PFSK-1 (cell line): ENCODE measurements around the gene ZNF628.

Experiments used
- FOXP2 ChIP-seq: optimal IDR thresholded peaks from 2 replicates; pipeline ENCODE3; 2011; ENCODE audit warnings: borderline replicate concordance, control low read depth, inconsistent platforms; ENCODE audit not compliant: insufficient read depth; ENCODE audit errors: extremely low read length, extremely low read depth
- POLR2AphosphoS5 ChIP-seq: IDR thresholded peaks from 2 replicates; pipeline ENCODE4 v1.6.1; 2012; ENCODE audit warnings: low read depth, mild to moderate bottlenecking, control low read depth, low read length, moderate library complexity
- SIN3A ChIP-seq: IDR thresholded peaks from 2 replicates; pipeline ENCODE4 v1.6.1; 2012; ENCODE audit warnings: mild to moderate bottlenecking, low read length, moderate library complexity, borderline replicate concordance; ENCODE audit not compliant: insufficient read depth
- TAF1 ChIP-seq: IDR thresholded peaks from 2 replicates; pipeline ENCODE4 v1.6.1; 2012; ENCODE audit warnings: low read length, control low read depth, borderline replicate concordance; ENCODE audit not compliant: insufficient read depth
- TF ChIP-seq, protein P1 (sequence below), 2 experiments: IDR thresholded peaks; 2 replicates each; pipeline versions ENCODE4 v1.6.1 to v1.8.0; 2011 to 2012; ENCODE audit warnings: low read depth in 2 of 2, low read length in 2 of 2, control low read depth in 1 of 2, inconsistent platforms in 1 of 2, mild to moderate bottlenecking in 1 of 2, moderate library complexity in 1 of 2; ENCODE audit not compliant: insufficient read depth in 1 of 2

Gene ZNF628

DNA sequence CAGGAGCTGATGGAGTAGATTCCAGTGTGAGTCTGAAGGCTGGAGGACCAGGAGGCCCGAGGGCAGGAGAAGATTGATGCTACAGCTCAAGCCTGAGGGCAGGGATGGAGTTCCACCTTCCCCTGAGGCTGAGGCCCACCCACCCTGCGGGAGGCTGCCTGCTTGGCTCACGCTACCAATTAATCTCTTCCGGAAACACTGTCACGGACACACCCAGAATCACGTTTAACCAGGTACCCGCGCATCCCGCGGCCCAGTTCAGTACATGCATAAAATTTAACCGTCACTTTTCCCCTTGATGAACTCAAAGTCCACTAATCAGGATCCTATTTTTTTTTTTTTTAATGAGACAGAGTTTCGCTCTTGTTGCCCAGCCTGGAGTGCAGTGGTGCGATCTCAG is 5.2 kb upstream of the ZNF628 start:
- TF ChIP-seq POLR2AphosphoS5, result no peak
- TF ChIP-seq, protein P1, sequence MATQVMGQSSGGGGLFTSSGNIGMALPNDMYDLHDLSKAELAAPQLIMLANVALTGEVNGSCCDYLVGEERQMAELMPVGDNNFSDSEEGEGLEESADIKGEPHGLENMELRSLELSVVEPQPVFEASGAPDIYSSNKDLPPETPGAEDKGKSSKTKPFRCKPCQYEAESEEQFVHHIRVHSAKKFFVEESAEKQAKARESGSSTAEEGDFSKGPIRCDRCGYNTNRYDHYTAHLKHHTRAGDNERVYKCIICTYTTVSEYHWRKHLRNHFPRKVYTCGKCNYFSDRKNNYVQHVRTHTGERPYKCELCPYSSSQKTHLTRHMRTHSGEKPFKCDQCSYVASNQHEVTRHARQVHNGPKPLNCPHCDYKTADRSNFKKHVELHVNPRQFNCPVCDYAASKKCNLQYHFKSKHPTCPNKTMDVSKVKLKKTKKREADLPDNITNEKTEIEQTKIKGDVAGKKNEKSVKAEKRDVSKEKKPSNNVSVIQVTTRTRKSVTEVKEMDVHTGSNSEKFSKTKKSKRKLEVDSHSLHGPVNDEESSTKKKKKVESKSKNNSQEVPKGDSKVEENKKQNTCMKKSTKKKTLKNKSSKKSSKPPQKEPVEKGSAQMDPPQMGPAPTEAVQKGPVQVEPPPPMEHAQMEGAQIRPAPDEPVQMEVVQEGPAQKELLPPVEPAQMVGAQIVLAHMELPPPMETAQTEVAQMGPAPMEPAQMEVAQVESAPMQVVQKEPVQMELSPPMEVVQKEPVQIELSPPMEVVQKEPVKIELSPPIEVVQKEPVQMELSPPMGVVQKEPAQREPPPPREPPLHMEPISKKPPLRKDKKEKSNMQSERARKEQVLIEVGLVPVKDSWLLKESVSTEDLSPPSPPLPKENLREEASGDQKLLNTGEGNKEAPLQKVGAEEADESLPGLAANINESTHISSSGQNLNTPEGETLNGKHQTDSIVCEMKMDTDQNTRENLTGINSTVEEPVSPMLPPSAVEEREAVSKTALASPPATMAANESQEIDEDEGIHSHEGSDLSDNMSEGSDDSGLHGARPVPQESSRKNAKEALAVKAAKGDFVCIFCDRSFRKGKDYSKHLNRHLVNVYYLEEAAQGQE (IDR thresholded peaks at IDR 0.05; ENCODE audit: insufficient read depth in 1 of 2, low read depth in 2 of 2, low read length in 2 of 2), result no peak
- no peak for TF ChIP-seq SIN3A
- TF ChIP-seq TAF1, result no peak
- no peak for TF ChIP-seq FOXP2

DNA sequence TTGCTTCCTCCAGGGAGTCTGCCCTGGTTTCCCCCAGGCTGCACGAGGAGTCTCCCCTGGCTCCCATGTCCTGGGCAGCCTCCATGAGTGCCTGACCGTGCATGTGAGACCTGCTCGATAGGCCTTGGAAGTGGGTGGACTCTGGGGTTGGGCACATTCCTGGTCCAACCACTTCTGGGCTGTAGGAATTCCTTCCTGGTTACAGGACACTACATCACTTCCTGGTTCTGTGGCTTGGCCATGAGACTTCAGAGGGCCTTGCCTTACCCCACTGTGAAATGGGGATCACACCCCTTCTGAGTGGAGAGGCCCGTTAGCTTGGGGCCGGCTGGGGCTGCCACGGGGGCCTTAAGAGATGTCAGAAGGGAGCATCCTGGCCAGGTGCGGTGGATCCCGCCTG is 4.0 kb upstream of the ZNF628 start:
- TF ChIP-seq TAF1 (no peak), POLR2AphosphoS5 (no peak)

DNA sequence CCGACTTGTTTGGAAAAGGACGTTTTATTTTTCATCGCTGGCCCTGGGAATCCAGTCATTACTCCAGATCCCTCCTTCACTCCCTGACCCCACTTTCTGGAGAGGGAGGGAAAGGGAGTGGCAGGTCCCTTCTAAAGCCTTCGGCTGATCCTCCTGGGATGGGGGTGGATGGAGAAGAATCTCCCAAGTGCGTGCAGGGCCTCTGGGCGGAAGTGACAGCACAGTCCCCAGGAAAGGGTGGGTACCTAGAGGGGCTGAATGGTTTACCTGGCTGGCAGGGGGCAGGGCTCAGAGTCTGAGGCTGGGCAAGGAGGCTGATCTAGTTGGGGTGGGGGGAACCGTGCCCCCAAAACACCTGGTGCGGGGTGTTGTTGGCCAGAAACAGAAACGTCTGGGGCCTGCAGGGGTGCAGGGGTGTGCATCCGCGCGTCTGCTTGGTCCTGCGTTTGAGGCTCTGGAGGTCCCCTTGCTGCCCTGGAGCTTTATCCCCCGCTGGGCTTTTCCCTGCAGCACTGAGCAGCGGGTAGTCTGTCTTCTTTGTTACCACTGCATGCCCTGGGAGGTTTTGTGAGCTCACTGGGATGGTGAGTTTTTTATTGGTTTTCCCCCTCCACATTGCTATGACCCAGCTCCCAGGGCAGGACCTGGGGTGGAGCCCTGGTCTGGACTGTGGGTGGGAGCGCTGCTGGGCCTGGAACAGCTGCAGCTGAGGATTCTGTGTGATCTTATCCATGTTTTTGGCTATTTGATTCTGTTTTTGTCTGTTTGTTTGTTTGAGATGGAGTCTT is 3.0 kb upstream of the ZNF628 start:
- no peak for TF ChIP-seq FOXP2
- TF ChIP-seq SIN3A, result no peak

DNA sequence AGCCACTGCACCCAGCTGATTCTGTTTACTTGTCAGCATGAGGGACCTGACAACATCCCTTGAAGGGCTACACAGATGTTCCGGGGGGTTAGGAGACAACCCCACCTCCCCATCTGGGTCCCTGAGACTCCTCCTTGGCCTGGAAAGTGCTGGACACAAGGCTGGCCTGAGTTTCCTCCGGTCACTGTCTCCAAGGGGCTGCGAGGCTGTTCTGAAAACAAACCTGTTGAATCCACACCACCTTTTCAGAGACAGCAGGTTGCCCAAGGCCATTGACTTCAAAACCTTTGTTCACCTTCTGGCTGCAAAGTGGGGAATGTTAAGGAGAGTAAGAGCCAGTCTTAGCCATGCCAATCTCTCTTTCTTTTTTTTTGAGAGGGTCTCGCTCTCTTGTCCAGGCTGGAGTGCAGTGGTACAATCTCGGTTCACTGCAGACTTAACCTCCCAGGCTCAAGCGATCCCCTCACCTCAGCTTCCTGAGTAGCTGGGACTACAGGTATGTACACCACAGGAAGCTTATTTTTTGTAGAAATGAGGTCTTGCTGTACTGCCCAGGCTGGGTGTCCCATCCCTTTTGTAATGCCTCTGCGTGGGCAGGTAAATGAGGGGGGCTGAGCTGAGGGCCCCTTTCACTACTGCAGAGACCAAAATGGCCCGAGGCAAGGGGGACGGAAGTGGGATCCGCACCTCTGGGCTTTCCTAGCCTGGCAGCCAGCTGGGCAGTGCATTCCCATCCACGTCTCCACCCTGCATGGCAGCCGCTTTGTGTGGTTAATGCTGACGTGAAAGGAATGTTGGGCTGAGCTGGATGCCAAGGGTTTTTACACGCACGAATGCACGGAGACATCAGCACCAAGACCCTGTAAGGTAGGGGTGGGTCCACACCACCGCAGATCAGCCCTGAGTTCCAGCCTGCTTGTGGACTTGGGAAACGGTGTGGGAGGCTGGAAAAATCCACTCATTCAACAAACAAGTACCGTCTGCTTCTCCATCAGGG is 1.9 kb upstream of the ZNF628 start:
- TF ChIP-seq FOXP2 (no peak), SIN3A (no peak), POLR2AphosphoS5 (no peak), TAF1 (no peak)
- TF ChIP-seq, protein P1 (IDR thresholded peaks at IDR 0.05; ENCODE audit: insufficient read depth in 1 of 2, low read depth in 2 of 2, low read length in 2 of 2), result no peak

DNA sequence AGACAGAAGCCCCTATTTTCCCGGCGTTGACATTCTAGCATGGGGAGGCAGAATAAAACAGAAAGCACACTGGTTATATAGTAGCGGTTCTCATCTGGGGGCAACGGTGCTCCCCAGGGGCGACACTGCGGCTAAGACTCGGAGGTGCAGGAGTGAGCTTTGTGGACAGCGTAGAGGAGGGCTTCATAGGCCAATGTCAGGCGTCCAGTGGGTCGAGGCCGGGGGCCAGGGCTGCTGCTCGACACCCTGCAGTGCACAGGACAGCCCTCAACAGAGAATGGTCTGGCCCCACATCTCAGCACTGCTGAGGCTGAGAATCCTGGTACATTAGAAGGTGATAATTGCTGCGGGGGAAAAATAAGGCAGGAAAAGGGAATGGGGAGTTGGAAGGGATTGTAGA is 1.5 kb downstream of the ZNF628 start:
- TF ChIP-seq FOXP2 (no peak), SIN3A (no peak), POLR2AphosphoS5 (no peak), TAF1 (no peak)
- TF ChIP-seq, protein P1 (IDR thresholded peaks at IDR 0.05; ENCODE audit: insufficient read depth in 1 of 2, low read depth in 2 of 2, low read length in 2 of 2), result no peak

DNA sequence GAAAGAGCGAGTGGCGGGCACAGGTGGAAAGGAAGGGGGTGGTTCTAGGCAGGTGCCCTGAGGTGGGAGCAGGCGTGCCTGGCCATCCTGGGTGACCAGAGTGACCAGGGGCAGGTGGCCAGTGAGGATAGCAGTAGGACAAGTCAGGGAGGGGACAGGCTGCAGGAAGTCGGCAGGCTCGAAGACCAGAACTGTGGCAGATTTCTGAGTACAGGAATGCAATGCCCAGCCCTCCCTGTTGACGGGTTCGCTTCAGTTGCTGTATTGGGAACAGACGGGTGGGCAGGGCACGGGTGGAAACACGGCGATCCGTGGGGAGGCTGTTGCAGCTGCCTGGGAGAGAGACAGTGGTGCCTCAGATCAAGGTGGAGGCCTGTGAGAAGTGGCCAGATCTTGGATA is 1.9 kb downstream of the ZNF628 start:
- TF ChIP-seq POLR2AphosphoS5, result no peak
- TF ChIP-seq SIN3A, result no peak
- TF ChIP-seq TAF1, result no peak
- TF ChIP-seq FOXP2, result no peak
- TF ChIP-seq, protein P1 (IDR thresholded peaks at IDR 0.05; ENCODE audit: insufficient read depth in 1 of 2, low read depth in 2 of 2, low read length in 2 of 2), result no peak
